WTC11 (cell line): ENCODE measurements around the gene ZCWPW2. TPM values are rescaled to one million over a fixed set of nuclear protein-coding genes. Genes with fewer than 3 reads are reported as not detected.

ENCODE experiments used
- ATAC-seq: fragments of 200-7000 bp; cut with Tn5 transposase; 2 replicates; pipeline ENCODE4 v1.10.0; 2021; ENCODE audit warnings: mild to moderate bottlenecking, moderate library complexity
- CTCF ChIA-PET: fragments of 300-600 bp; sonication (Branson Sonifier 250); formaldehyde crosslinking; loops from one replicate; lab custom pipeline; 2021; ENCODE audit warnings: antibody characterized with exemption; lab: Charles Lee
- POLR2A ChIA-PET: fragments of 350-600 bp; sonication (Branson Sonifier 250); formaldehyde crosslinking; loops from one replicate; lab custom pipeline; 2021; ENCODE audit warnings: antibody characterized with exemption; lab: Charles Lee
- DNase-seq: peaks from one replicate; pipeline ENCODE4 v3.0.0; 2021; ENCODE audit warnings: low spot score
- H3K27ac Mint-ChIP-seq: 2 replicates; pipeline ENCODE4 v1.8.0; 2021; ENCODE audit warnings: mixed read lengths
- H3K27me3 Mint-ChIP-seq: 2 replicates; pipeline ENCODE4 v1.8.0; 2021; ENCODE audit warnings: low read depth, mild to moderate bottlenecking, moderate library complexity, mixed read lengths
- H3K36me3 Mint-ChIP-seq: 2 replicates; pipeline ENCODE4 v1.8.0; 2021; ENCODE audit warnings: mixed read lengths
- H3K4me1 Mint-ChIP-seq: 2 replicates; pipeline ENCODE4 v1.8.0; 2022; ENCODE audit warnings: mixed read lengths
- H3K4me3 Mint-ChIP-seq: 2 replicates; pipeline ENCODE4 v1.8.0; 2021; ENCODE audit warnings: mild to moderate bottlenecking, moderate library complexity, mixed read lengths
- H3K9me3 Mint-ChIP-seq: 2 replicates; pipeline ENCODE4 v1.8.0; 2021; ENCODE audit warnings: mixed read lengths
- ARID4B ChIP-seq: sonication (generic); formaldehyde crosslinking; IDR thresholded peaks from 2 replicates; pipeline ENCODE4 v1.8.0; 2023; ENCODE audit warnings: missing genetic modification reagents, mild to moderate bottlenecking, borderline replicate concordance
- EMX1 ChIP-seq: fragments of 250-450 bp; sonication (Bioruptor Pico); IDR thresholded peaks from 2 replicates; pipeline ENCODE4 v1.8.0; 2021; ENCODE audit warnings: mild to moderate bottlenecking
- FOXK1 ChIP-seq: sonication (generic); formaldehyde crosslinking; IDR thresholded peaks from 2 replicates; pipeline ENCODE4 v1.8.0; 2022; ENCODE audit warnings: mild to moderate bottlenecking, moderate library complexity, missing genetic modification reagents
- HMGXB4 ChIP-seq: sonication (generic); formaldehyde crosslinking; IDR thresholded peaks from 2 replicates; pipeline ENCODE4 v1.8.1; 2023; ENCODE audit warnings: mild to moderate bottlenecking, moderate library complexity, missing genetic modification reagents
- IRF2 ChIP-seq: sonication (generic); formaldehyde crosslinking; IDR thresholded peaks from 2 replicates; pipeline ENCODE4 v1.8.0; 2022; ENCODE audit warnings: low read depth, missing genetic modification reagents, borderline replicate concordance
- JUN ChIP-seq: sonication (generic); formaldehyde crosslinking; IDR thresholded peaks from 2 replicates; pipeline ENCODE4 v1.8.0; 2023; ENCODE audit warnings: mild to moderate bottlenecking, missing genetic modification reagents
- MAX ChIP-seq: sonication (generic); formaldehyde crosslinking; IDR thresholded peaks from 2 replicates; pipeline ENCODE4 v1.8.0; 2022; ENCODE audit warnings: mild to moderate bottlenecking, missing genetic modification reagents
- NFE2L1 ChIP-seq: sonication (generic); formaldehyde crosslinking; IDR thresholded peaks from 2 replicates; pipeline ENCODE4 v1.8.1; 2023; ENCODE audit warnings: missing genetic modification reagents
- RORB ChIP-seq: fragments of 250-450 bp; sonication (Bioruptor Pico); IDR thresholded peaks from 2 replicates; pipeline ENCODE4 v1.9.0; 2021; ENCODE audit warnings: mild to moderate bottlenecking
- TEAD1 ChIP-seq: sonication (generic); formaldehyde crosslinking; IDR thresholded peaks from 2 replicates; pipeline ENCODE4 v1.8.0; 2022; ENCODE audit warnings: mild to moderate bottlenecking, missing genetic modification reagents
- ZBTB43 ChIP-seq: sonication (generic); formaldehyde crosslinking; IDR thresholded peaks from 2 replicates; pipeline ENCODE4 v1.8.1; 2023; ENCODE audit warnings: mild to moderate bottlenecking, missing genetic modification reagents
- ZNF232 ChIP-seq: sonication (generic); formaldehyde crosslinking; IDR thresholded peaks from 2 replicates; pipeline ENCODE4 v1.8.0; 2022; ENCODE audit warnings: mild to moderate bottlenecking, missing genetic modification reagents
- ZNF263 ChIP-seq: sonication (generic); formaldehyde crosslinking; IDR thresholded peaks from 2 replicates; pipeline ENCODE4 v1.8.1; 2022; ENCODE audit warnings: low read depth, mild to moderate bottlenecking, moderate library complexity, missing genetic modification reagents
- ZNF423 ChIP-seq: fragments of 250-450 bp; sonication (Bioruptor Pico); IDR thresholded peaks from 2 replicates; pipeline ENCODE4 v2.1.2; 2022; ENCODE audit warnings: mild to moderate bottlenecking, moderate library complexity
- ZNF532 ChIP-seq: fragments of 250-450 bp; sonication (Bioruptor Pico); IDR thresholded peaks from 2 replicates; pipeline ENCODE4 v1.9.0; 2021; ENCODE audit warnings: mild to moderate bottlenecking, borderline replicate concordance
- total RNA-seq: library from RNA; stranded (reverse); gene quantifications from 3 replicates; pipeline ENCODE4 v1.2.3, GENCODE V29; 2021

ZCWPW2 gene
- total RNA-seq, 1 experiment from 2014 or later: 0.22 TPM

GRCh38 chr3:28348629-28349468 lies at the start of gene ZCWPW2, which contains the start of gene AZI2 (continued):
- TF ChIP-seq ZNF232 (CRISPR knock-in tag) (peak; percentile 62; the same call in 1 of the 2 replicates), MAX (CRISPR knock-in tag) (peak; percentile 56; the same call in 1 of the 2 replicates), ZNF423 (0 out of 2 replicates have a peak, but pooled peaks have one; percentile 13), NFE2L1 (CRISPR knock-in tag) (peak; percentile 38; the same call in 1 of the 2 replicates), RORB (CRISPR knock-in tag) (no peak), HMGXB4 (peak; percentile 79; the same call in 1 of the 2 replicates), ZNF263 (no peak), JUN (CRISPR knock-in tag) (peak; percentile 19; the same call in 1 of the 2 replicates), ZNF532 (no peak), IRF2 (CRISPR knock-in tag) (no peak), EMX1 (CRISPR knock-in tag) (no peak), ARID4B (no peak)

- CTCF ChIA-PET: interaction anchor here (0.5 kb wide), 1 partner anchor 588 kb away, joined by 4 read pairs; no protein-coding TSS in a partner anchor
Measured at GRCh38 chr3:28299705-28300104, 48.8 kb upstream of the ZCWPW2 start.

More at GRCh38 chr3:28299705-28300104, 48.8 kb upstream of the ZCWPW2 start:
- TF ChIP-seq MAX (CRISPR knock-in tag): no peak
- TF ChIP-seq FOXK1: no peak
- no peak for TF ChIP-seq TEAD1
- TF ChIP-seq ZBTB43 (CRISPR knock-in tag): no peak
- Mint-ChIP-seq H3K4me3 (no peak overlapping the region), H3K9me3 (no peaks in the 10 kb centered on the region), H3K27ac (no peak overlapping the region), H3K36me3 (no peaks in the 10 kb centered on the region), H3K27me3 (no peaks in the 10 kb centered on the region), H3K4me1 (peaks cover 9% of the 10 kb centered on the region)
- POLR2A ChIA-PET: interaction anchor here (0.6 kb wide), 1 partner anchor 660 kb away, joined by 3 read pairs; no protein-coding TSS in a partner anchor
- ATAC-seq (no peak), DNase-seq (no peak)
